Type B pancreatic cell (in vitro differentiated cells): Measurements from ENCODE around the gene PRTFDC1. TPM values are rescaled to one million over a fixed set of nuclear protein-coding genes. Genes with fewer than 3 reads are reported as not detected.

Source experiments
- DNase-seq: peaks from one replicate; pipeline ENCODE4 v3.0.0; 2021; ENCODE audit warnings: mixed read lengths; ENCODE audit not compliant: unreplicated experiment; ENCODE audit errors: extremely low spot score
- H3K27ac Mint-ChIP-seq: 2 replicates; pipeline ENCODE4 v1.8.0; 2021; ENCODE audit warnings: mild to moderate bottlenecking, mixed read lengths
- H3K27me3 Mint-ChIP-seq: 2 replicates; pipeline ENCODE4 v1.8.0; 2021; ENCODE audit warnings: mixed read lengths
- H3K36me3 Mint-ChIP-seq: 2 replicates; pipeline ENCODE4 v1.8.0; 2021; ENCODE audit warnings: mixed read lengths
- H3K4me1 Mint-ChIP-seq: one replicate; pipeline ENCODE4 v1.8.0; 2021; ENCODE audit warnings: mixed read lengths; ENCODE audit not compliant: unreplicated experiment
- H3K4me3 Mint-ChIP-seq: 2 replicates; pipeline ENCODE4 v1.8.0; 2021; ENCODE audit warnings: mild to moderate bottlenecking, mixed read lengths
- H3K9me3 Mint-ChIP-seq: 2 replicates; pipeline ENCODE4 v1.8.0; 2021; ENCODE audit warnings: mixed read lengths
- total RNA-seq: library from RNA; stranded (reverse); gene quantifications from 2 replicates; pipeline ENCODE4 v1.2.1, GENCODE V29; 2021; ENCODE audit warnings: low replicate concordance
- TF ChIP-seq, protein P1 (sequence below): fragments of 200-600 bp; sonication (generic); conservative IDR thresholded peaks from 2 replicates; pipeline ENCODE4 v1.5.0; 2021; ENCODE audit warnings: antibody characterized with exemption, mild to moderate bottlenecking

PRTFDC1 gene
- total RNA-seq, 1 donor from 2014 or later, result 22.9 TPM

GRCh38 chr10:24871011-24871935 lies 81.1 kb downstream of the PRTFDC1 start:
- Mint-ChIP-seq H3K27ac (peak overlapping the region; percentile 95), H3K27me3 (no peaks in the 10 kb centered on the region), H3K9me3 (no peaks in the 10 kb centered on the region), H3K4me3 (peak overlapping the region; percentile 57), H3K4me1 (peaks cover 24% of the 10 kb centered on the region), H3K36me3 (peaks cover 3% of the 10 kb centered on the region)
- DNase-seq, result no peak
- TF ChIP-seq, protein P1, sequence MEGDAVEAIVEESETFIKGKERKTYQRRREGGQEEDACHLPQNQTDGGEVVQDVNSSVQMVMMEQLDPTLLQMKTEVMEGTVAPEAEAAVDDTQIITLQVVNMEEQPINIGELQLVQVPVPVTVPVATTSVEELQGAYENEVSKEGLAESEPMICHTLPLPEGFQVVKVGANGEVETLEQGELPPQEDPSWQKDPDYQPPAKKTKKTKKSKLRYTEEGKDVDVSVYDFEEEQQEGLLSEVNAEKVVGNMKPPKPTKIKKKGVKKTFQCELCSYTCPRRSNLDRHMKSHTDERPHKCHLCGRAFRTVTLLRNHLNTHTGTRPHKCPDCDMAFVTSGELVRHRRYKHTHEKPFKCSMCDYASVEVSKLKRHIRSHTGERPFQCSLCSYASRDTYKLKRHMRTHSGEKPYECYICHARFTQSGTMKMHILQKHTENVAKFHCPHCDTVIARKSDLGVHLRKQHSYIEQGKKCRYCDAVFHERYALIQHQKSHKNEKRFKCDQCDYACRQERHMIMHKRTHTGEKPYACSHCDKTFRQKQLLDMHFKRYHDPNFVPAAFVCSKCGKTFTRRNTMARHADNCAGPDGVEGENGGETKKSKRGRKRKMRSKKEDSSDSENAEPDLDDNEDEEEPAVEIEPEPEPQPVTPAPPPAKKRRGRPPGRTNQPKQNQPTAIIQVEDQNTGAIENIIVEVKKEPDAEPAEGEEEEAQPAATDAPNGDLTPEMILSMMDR, result no peak

DNA sequence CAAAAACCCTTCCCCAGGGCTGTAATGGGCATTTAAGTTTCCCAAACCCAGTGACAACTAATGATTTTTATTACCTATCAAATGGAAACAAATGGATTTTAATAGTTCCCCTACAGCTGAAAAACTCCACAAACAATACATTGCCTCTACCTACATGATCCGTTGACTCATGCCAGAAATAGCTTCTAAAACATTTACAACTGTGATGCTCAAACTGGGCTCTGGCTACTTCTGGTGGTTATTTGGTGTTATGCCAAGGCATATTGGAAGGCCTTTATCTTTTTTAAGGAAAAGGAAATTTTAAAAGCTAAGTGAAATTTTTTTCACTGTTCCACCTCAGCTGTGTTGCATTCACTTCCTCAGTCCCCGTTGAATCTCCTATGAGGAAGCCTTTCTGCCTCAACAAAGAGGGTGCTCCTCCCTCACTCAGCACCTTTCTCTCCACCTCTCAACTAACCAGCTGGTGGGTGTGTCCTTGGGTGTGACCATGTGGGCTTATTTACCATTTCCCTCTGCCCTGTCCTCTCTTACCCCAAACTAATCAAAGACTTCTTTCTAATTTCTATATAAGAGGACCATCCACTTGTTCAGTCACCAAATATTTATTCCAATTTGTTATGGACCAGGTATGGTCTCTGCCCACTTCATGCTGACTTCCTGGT lies 82.9 kb downstream of the PRTFDC1 start:
- TF ChIP-seq, protein P1, result no peak
- peaks cover 24% of the 10 kb centered on the region for H3K4me1 Mint-ChIP-seq
- H3K4me3 Mint-ChIP-seq, result no peak overlapping the region
- H3K9me3 Mint-ChIP-seq, result no peaks in the 10 kb centered on the region
- no peaks in the 10 kb centered on the region for H3K27me3 Mint-ChIP-seq
- no peak for DNase-seq
- H3K36me3 Mint-ChIP-seq, result no peaks in the 10 kb centered on the region
- no peak overlapping the region for H3K27ac Mint-ChIP-seq

DNA sequence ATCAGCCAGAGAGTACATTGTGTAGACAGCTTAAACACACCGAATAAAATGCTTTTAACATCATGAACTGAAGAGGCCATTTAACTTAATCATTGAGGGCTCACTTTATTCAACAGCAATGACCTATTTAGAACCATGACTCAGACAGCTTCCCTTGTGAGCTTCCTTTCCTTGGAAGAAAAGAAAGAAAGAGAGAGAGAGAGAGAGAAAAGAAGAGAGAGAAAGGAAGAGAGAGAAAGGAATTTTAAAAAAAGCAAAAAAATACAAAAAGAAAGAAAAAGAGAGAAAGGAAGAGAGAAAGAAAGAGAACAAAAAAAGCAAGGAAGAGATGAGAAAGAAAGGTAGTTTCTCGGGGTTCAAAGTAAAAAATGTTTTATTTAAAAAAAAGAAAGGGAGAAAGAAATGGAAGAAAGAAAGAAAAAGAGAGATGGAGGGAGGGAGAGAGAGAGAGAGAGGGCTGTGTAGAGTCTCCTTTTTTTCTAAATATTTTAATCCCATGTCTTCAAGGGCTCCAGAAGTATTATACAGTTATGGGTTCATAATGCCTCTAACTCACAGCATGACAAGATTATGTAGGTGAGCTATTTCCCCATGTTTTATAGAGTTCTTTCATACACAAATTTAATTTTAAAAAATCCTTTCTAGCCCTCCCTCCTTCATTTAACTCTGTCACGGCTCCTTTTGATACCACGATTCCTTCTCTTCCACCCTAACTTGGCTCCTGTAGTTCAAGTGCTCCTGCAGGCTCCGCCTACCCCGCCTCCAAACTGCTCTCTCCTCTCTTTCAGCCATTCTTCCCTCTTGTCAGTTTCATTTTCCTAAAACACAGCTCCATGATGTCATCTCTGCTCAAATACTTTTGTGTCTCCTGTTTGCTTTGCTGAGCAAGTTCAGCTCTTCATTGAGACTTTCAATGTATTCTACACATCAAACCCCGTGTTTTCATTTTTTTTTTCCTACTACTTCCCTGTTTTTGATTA lies 85.5 kb downstream of the PRTFDC1 start:
- TF ChIP-seq, protein P1, result no peak
- H3K27ac Mint-ChIP-seq, result peak overlapping the region; percentile 61
- H3K36me3 Mint-ChIP-seq, result peaks cover 4% of the 10 kb centered on the region
- H3K9me3 Mint-ChIP-seq, result peaks cover 5% of the 10 kb centered on the region
- H3K27me3 Mint-ChIP-seq, result no peaks in the 10 kb centered on the region
- H3K4me3 Mint-ChIP-seq, result peak overlapping the region; percentile 10
- H3K4me1 Mint-ChIP-seq, result peaks cover 14% of the 10 kb centered on the region
- no peak for DNase-seq

GRCh38 chr10:24865783-24866182 lies 86.6 kb downstream of the PRTFDC1 start:
- no peak for DNase-seq
- TF ChIP-seq, protein P1, result no peak
- Mint-ChIP-seq H3K9me3 (peaks cover 5% of the 10 kb centered on the region), H3K4me1 (peaks cover 8% of the 10 kb centered on the region), H3K27ac (no peak overlapping the region), H3K27me3 (no peaks in the 10 kb centered on the region), H3K36me3 (peaks cover 4% of the 10 kb centered on the region), H3K4me3 (no peak overlapping the region)

GRCh38 chr10:24862589-24862988 lies 89.8 kb downstream of the PRTFDC1 start:
- Mint-ChIP-seq H3K27me3 (no peaks in the 10 kb centered on the region), H3K4me1 (peaks cover 8% of the 10 kb centered on the region), H3K4me3 (no peak overlapping the region), H3K27ac (no peak overlapping the region), H3K36me3 (peaks cover 4% of the 10 kb centered on the region), H3K9me3 (peaks cover 5% of the 10 kb centered on the region)
- DNase-seq, result no peak
- TF ChIP-seq, protein P1, result no peak
